IPS DF 4.7 (cell line): ENCODE measurements around the gene NSF.
"Not testable (repeated sequence)": the region's sequence is repeated elsewhere in the genome, so short reads cannot be mapped to it uniquely, and the experiment has no call there.

Experiments used
- DNase-seq: peaks from one replicate; pipeline ENCODE4 v3.0.0-alpha.2; 2013; ENCODE audit warnings: low spot score; ENCODE audit errors: extremely low read depth

NSF gene

DNA sequence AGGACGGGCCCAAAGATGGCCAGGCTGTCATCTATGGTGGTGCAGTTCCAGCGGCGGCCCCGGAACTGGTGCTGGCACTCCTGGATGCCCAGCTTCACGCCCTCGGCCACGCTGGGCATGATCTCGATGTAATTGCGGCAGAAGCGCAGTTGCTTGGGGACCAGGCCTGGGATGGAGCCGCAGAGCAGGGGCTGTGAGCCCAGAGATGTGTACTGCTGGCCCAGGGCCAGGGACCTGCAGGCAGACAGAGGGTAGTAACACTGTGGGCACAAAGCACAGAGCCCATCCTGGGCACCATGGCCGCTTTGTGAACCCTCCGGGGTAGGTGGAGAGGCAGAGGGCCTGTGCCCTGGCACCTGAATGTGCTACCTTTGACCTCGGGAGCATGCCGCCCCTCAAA, 183.2 kb downstream of the NSF start:
- no peak for DNase-seq

DNA sequence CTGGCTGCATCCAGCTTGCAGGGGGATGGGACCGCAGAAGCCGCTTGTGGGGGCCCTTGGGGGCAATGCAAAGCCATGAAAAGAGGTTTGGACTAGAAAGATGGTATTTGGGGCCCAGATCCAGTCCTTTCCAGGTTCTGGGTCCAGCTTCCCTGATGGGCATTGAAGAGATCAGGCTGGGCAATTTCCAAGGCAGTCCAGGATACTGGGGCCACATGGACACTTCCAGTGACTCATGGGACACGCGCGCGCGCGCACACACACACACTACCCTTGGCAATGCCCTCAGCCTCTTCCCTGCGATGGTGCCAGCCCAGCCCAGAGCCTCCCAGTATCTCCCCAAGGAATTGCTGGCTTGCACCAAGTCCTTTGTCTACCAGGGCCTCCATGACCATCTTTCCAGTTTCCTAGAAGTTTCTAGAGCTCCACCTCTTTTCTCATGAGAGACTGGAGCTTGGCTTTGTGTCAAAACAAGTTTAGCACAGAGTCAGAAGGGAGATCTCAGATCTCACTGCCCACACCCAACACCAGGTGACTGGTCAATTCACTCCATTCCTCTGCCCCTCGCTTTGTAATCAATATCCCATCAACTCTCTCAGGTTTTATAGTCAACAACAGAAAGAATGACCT, 183.8 kb downstream of the NSF start:
- no peak for DNase-seq

DNA sequence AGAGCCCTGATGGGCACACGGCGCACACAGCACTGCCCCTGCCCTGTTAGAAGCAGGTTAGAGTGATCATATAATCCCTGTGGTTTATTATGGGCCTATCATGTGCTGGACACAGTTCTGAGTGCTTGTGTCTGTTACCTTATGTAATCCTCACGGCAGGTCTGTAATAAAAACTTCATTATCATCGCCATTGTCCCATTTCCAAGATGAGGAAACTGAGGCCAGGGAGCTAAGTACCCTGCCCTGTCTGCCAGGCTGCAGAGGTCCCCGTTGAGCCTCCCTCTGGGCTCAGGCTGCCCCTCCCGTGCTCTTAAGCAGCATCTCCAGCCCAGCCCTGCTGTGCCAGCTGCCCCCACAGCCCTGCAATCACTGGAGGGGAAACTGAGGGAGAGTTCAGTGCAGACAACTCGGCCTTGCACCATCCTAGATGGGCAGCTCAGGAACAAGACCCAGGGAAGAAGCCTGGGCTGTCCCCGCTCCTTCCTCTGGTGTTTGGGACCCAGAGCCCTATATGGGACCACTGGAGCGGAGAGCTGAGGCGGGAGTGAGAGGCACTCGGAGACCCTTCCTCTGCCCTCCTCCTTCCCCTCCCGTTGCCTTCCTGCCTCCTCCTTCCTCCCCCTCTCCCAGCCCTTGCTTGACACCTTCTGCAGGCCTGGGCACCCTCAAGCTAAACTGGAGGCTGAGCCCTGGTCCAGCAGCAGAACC, 186.0 kb downstream of the NSF start:
- no peak for DNase-seq

- no peak for DNase-seq
Measured at GRCh38 chr17:46777943-46778915, 187.8 kb downstream of the NSF start.

DNA sequence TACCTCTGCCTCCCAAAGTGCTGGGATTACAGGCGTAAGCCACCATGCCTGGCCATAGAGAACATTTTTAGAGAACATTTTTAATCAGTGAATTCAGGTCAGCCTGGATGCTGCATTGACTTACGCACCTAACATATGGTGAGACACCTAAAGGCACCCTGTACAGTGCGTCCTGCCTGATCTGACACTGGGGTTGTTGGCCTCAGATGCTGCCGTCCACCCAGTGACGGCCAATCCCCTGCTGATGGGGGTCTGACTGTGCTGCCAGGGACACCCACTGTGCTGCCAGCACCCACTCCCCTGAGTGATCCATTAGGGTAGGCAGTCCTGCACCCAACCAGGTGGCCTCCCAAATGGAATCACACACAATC, 189.5 kb downstream of the NSF start:
- no peak for DNase-seq

DNA sequence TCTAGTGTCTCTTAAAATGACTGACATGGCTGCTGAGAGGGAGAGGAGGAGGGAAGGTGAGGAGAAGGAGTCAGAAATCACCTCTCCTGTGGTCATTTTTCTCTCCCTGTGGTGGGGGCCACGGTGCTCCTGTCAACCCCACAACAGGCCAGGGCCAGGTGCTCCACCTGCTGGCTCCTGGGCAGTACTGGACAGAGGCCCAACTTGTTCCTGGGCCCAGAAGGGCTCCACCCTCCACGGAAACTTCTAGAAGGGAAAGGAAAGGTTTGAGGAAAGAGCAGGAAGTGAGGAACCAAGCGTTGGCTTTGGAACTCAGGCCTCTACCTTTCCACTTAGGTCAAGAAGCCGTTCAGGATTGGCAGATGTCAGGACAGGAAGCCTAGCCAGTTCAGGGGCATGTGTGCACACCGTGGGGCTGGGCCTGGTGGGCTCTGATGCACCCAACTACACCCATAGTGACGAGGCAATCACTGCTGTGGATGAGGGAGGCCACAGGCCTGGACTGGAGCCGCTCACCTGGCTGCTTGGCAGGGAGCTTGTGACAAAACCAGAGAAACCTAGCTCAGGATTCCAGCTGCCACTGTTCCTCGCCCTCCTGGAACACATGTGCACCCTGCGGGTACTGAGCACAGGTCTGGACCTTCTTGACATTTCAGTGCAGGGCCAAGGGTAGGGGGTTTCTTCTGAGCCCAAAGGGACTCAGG, 191.9 kb downstream of the NSF start:
- peak; percentile 41 for DNase-seq

GRCh38 chr17:46783031-46783593, 192.6 kb downstream of the NSF start:
- DNase-seq, result no peak

DNA sequence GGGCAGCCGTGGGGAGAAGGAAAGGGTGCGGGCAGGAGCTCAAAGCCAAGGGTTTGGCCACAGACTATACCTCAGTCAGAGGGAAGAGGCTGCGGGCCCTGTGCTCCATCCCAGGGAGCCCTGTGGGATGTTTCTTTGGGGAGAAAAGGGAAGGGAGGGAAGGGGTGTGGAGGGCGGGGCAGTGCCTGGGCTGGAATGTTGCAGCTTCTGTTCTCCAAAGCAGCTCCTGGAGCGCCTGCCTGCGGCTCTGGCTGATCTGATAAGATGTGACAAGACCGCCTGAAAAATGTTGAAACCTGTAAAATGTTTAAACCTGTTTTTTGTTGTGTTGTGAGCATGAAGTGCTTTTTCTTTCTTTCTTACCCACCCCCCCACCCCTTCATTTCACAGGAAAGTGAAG, 195.2 kb downstream of the NSF start:
- DNase-seq, result no peak

DNA sequence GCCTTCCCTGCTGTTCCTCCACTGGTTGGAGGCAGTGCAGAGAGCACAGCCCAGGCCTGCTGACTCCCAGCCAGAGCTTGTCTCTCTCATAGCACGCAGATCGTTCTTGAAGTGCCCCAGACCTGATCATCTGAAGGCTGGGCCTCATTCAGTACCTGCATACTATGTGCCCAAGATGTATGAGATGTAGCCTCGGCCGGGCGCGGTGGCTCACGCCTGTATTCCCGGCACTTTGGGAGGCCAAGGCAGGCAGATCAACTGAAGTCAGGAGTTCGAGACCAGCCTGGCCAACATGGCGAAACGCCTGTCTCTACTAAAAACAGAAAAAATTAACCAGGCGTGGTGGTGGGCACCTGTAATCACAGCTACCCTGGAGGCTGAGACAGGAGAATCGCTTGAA, 197.0 kb downstream of the NSF start:
- DNase-seq, result no peak

DNA sequence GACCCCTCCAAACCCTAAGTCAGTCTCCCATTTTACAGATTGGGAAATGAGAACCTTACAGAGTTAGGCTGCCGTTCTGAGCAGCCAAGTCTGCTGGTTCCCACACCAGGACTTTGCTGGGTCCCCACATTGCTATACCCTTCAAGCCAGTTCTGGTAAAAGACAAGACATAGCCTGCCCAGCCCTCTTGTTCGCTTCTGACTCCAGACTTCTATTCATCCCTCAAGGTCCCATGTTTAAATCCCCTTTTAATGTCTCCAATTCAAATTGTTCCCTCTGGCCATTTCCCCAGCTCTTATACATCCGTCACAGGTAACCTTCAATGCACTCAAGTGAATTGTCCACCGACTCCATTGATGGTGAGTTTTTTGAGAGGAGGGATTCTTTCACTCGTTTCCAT, 197.8 kb downstream of the NSF start:
- no peak for DNase-seq

- no peak for DNase-seq
Measured at GRCh38 chr17:46788796-46789195, 198.3 kb downstream of the NSF start.

GRCh38 chr17:46789610-46790009, 199.1 kb downstream of the NSF start:
- no peak for DNase-seq

DNA sequence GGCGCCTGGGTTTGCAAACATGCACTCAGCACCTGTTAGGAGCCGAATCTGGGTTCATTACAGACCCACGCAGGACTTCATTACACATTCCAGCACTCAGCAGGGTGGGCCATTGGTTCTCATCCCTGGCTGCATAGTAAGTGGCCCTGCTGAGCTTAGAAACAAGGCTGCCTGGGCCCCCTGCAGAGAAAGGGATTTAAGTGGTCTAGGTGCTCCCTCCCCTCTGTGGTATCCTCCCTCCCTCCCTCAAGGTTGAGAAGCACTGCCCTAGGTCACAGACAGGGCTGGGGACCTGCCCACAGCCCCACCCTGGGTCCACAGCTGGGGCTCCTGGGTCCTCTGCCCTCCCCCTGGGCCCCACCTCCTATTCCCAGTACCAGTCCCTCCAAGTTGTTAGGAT, 199.7 kb downstream of the NSF start:
- DNase-seq, result no peak

DNA sequence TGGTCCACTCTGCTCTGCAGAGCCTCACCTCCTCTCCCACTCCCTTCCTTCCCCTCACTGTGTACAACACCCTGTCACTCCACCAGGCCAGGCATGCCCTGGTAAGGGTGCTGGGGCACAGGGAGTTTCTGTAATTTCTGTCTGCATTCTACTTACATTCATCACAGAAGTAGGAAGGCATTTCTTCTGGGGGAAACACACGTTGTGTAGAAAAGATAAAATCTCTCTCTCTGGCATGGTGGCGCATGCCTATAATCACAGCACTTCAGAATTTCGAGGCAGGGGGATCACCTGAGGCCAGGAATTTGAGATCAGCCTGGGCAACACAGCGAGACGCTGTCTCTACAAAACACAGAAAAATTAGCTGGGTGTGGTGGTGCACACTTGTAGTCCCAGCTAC, 201.1 kb downstream of the NSF start:
- DNase-seq, result no peak

DNA sequence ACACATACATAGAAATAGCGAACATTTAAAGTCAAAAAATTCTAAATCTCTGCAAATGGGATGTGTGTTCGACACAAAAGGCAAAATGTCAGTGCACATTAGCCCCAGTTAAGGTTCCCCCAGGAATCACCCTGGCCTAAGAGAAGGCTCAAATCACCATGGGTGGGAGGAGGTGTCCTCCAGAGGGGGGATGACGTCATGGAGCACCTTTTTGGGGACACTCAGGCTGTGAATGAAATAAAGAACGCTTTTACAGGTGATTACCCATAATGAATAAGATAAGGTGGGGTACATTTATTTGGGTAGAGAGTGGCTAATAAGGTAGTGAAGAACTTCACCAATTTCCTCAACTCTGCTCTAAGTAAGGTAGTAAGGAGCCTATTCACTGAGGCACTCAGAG, 201.6 kb downstream of the NSF start:
- DNase-seq, result no peak

GRCh38 chr17:46793023-46793422, 202.6 kb downstream of the NSF start:
- not testable (repeated sequence) for DNase-seq

GRCh38 chr17:46793541-46793940, 203.1 kb downstream of the NSF start:
- DNase-seq, result no peak

DNA sequence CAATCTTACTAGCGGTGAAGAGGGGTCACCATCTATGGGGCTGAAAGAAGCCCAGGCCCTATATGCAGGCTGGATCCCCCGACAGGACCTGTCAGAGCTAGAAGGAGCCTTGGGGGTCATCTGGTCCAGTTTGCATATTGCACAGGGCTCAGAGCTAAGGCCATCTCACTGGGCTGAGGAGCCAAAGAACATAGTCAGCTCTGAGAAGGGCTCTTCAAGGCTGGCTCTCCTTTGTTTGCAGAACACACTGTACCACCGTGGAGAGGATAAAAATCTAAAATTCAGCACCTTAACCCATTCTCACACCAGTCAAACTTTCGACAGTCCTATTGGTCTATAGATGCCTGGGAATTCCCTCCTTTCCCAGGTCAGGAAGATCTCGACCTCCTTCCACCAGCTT, 203.8 kb downstream of the NSF start:
- no peak for DNase-seq

DNA sequence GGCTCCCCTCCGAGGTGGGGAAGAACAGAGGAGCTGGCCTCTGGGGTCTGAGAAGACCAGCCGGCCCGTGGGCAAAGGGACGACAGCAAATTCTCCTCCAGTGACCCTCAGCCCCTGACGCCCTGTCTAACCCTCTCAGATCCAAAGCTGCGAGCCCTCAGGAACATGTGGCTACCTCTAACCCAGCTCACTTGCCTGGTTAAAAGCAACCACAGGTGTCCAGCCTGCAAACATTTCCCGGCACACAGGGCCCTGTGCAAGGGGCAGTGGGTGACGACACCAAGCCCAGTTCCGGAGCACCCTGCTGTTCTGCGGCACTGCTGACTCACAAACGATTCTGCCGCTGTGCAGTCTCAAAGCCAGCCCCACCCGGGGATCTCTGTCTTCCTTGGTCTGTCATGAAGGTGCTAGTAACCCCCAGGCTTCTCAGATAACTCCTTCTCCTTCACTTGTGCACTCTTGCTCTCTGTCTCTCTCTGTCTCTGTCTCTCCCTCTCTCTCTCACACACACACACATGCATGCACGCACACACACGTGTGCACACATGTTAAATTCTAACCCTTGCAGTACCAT, 205.0 kb downstream of the NSF start:
- DNase-seq, result no peak

GRCh38 chr17:46796084-46796483, 205.6 kb downstream of the NSF start:
- no peak for DNase-seq

DNA sequence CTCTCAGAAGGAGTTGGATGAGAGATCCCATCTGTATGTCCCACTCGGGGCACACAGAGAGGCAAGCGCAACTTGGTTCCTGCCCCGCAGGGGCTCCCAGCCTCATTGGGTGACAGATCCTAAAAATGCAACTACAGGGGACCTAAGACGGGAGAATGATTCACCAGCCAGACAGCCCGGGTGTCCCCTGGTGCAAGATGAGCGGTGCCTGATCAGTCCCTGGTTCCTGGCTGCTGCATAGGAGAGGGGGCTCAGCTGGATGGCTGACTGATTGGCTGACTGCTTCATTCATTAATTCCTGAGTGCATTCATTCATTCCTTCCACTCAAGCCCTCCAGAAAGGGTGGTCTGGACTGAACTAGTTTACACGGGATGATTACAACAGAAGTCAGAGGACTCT, 206.1 kb downstream of the NSF start:
- no peak for DNase-seq
